IMR-90 (cell line): ENCODE results near the gene SMIM5. TPM values are rescaled to one million over a fixed set of nuclear protein-coding genes. Genes with fewer than 3 reads are reported as not detected.

Experiments used
- ATAC-seq: fragments of 200-7000 bp; cut with Tn5 transposase; 2 replicates; pipeline ENCODE4 v1.9.1; 2020; ENCODE audit warnings: low read depth, mild to moderate bottlenecking, moderate library complexity
- BruUV-seq: library from RNA; stranded (reverse); fragments of 400-500 nt; replicated peaks from 2 replicates; lab custom pipeline; 2021; lab: Mats Ljungman, UMichigan
- CTCF ChIA-PET: fragments of 300-600 bp; formaldehyde crosslinking; extraction: SDS; loops from one replicate; lab custom pipeline; 2021; ENCODE audit warnings: antibody characterized with exemption; lab: Yijun Ruan, JAX
- POLR2A ChIA-PET: fragments of 300-600 bp; sonication (Branson Sonifier 250); formaldehyde crosslinking; loops from one replicate; lab custom pipeline; 2022; ENCODE audit warnings: antibody characterized with exemption; ENCODE audit not compliant: unreplicated experiment; lab: Charles Lee
- DNase-seq: peaks from one replicate; pipeline ENCODE4 v3.0.0; 2013
- H2AFZ ChIP-seq: replicated peaks from 2 replicates; pipeline ENCODE3; 2013; ENCODE audit warnings: low read length, mild to moderate bottlenecking; ENCODE audit not compliant: poor library complexity
- H2AK5ac ChIP-seq: 2 replicates; pipeline ENCODE4 v1.6.1; 2013; ENCODE audit warnings: low read depth, low read length, inconsistent platforms
- H2AK9ac ChIP-seq: replicated peaks from 2 replicates; pipeline ENCODE3; 2013; ENCODE audit warnings: mild to moderate bottlenecking, low read depth, low read length, moderate library complexity; ENCODE audit not compliant: poor library complexity
- H2BK120ac ChIP-seq: 2 replicates; pipeline ENCODE4 v1.6.1; 2013; ENCODE audit warnings: low read depth, low read length, inconsistent platforms
- H2BK15ac ChIP-seq: 3 replicates; pipeline ENCODE4 v1.6.1; 2013; ENCODE audit warnings: low read depth, low read length, inconsistent platforms
- H2BK20ac ChIP-seq: 2 replicates; pipeline ENCODE4 v1.6.1; 2013; ENCODE audit warnings: low read depth, mild to moderate bottlenecking, inconsistent platforms, low read length, moderate library complexity
- H2BK5ac ChIP-seq: 2 replicates; pipeline ENCODE4 v1.6.1; 2013; ENCODE audit warnings: mild to moderate bottlenecking, low read depth, low read length, inconsistent platforms; ENCODE audit not compliant: poor library complexity, severe bottlenecking
- H3K14ac ChIP-seq: replicated peaks from 2 replicates; pipeline ENCODE4 v1.6.1; 2013; ENCODE audit warnings: low read depth, low read length, inconsistent platforms
- H3K18ac ChIP-seq: 2 replicates; pipeline ENCODE4 v1.6.1; 2013; ENCODE audit warnings: low read depth, low read length, control low read depth
- H3K23ac ChIP-seq: 2 replicates; pipeline ENCODE4 v1.6.1; 2013; ENCODE audit warnings: low read depth, low read length, inconsistent platforms
- H3K27ac ChIP-seq: 2 replicates; pipeline ENCODE4 v1.5.1; 2013; ENCODE audit warnings: mild to moderate bottlenecking, control low read depth, low read length; ENCODE audit not compliant: insufficient read depth
- H3K27me3 ChIP-seq: 2 replicates; pipeline ENCODE4 v1.6.1; 2013; ENCODE audit warnings: low read length; ENCODE audit not compliant: control insufficient read depth, insufficient read depth
- H3K36me3 ChIP-seq: 2 replicates; pipeline ENCODE4 v1.6.1; 2013; ENCODE audit warnings: low read length, mixed read lengths; ENCODE audit not compliant: control insufficient read depth, insufficient read depth
- H3K4ac ChIP-seq: 2 replicates; pipeline ENCODE4 v1.6.1; 2013; ENCODE audit warnings: low read depth, low read length, inconsistent platforms
- H3K4me1 ChIP-seq: 2 replicates; pipeline ENCODE4 v1.6.1; 2013; ENCODE audit warnings: low read length, mixed read lengths; ENCODE audit not compliant: control insufficient read depth, insufficient read depth
- H3K4me2 ChIP-seq: 2 replicates; pipeline ENCODE4 v1.6.1; 2013; ENCODE audit warnings: low read depth, mild to moderate bottlenecking, control low read depth, low read length, moderate library complexity
- H3K4me3 ChIP-seq: 2 replicates; pipeline ENCODE4 v1.5.1; 2013; ENCODE audit warnings: low read depth, mild to moderate bottlenecking, control low read depth, low read length, moderate library complexity; ENCODE audit not compliant: insufficient read depth
- H3K56ac ChIP-seq: 2 replicates; pipeline ENCODE4 v1.6.1; 2013; ENCODE audit warnings: low read length, inconsistent platforms; ENCODE audit not compliant: insufficient read depth; ENCODE audit errors: extremely low read depth
- H3K79me1 ChIP-seq, 2 experiments: 2 replicates each; pipeline ENCODE4 v1.6.1; 2013; ENCODE audit warnings: low read length in 2 of 2, inconsistent platforms in 1 of 2, low read depth in 1 of 2
- H3K9ac ChIP-seq: 2 replicates; pipeline ENCODE4 v1.6.1; 2013; ENCODE audit warnings: low read depth, low read length, control low read depth
- H3K9me1 ChIP-seq: 2 replicates; pipeline ENCODE4 v1.6.1; 2013; ENCODE audit warnings: low read length, inconsistent platforms; ENCODE audit not compliant: insufficient read depth
- H3K9me3 ChIP-seq: 2 replicates; pipeline ENCODE4 v1.6.1; 2013; ENCODE audit warnings: low read length; ENCODE audit not compliant: control insufficient read depth, insufficient read depth
- H4K20me1 ChIP-seq: 2 replicates; pipeline ENCODE4 v1.6.1; 2013; ENCODE audit warnings: low read length, inconsistent platforms; ENCODE audit not compliant: insufficient read depth
- H4K5ac ChIP-seq: 2 replicates; pipeline ENCODE4 v1.6.1; 2013; ENCODE audit warnings: mild to moderate bottlenecking, low read depth, low read length, control low read depth
- H4K8ac ChIP-seq, 2 experiments: 2 replicates each; pipeline ENCODE4 v1.6.1; 2013; ENCODE audit warnings: low read depth in 2 of 2, low read length in 2 of 2, control low read depth in 1 of 2, inconsistent platforms in 1 of 2
- H4K91ac ChIP-seq: 2 replicates; pipeline ENCODE4 v1.6.1; 2013; ENCODE audit warnings: low read depth, low read length, inconsistent platforms; ENCODE audit not compliant: insufficient read depth
- ELK1 ChIP-seq: fragments of 150-350 bp; IDR thresholded peaks from 2 replicates; pipeline ENCODE4 v1.6.1; 2016; ENCODE audit warnings: low read depth, mild to moderate bottlenecking, low read length, moderate library complexity, borderline replicate concordance
- MAFK ChIP-seq: IDR thresholded peaks from 2 replicates; pipeline ENCODE4 v1.6.1; 2012; ENCODE audit warnings: low read depth, low read length, improper control_type of control experiment
- WGBS, 2 experiments: methylation state at CpG; one replicate each; pipeline versions ENCODE4 v1.1.5 to v1.1.7; 2013; ENCODE audit warnings: missing lambda C conversion rate in 2 of 2; ENCODE audit not compliant: insufficient read length in 1 of 2; ENCODE audit errors: extremely low coverage in 2 of 2; 5-methylcytosine and 5-hydroxymethylcytosine counted together
- dilution Hi-C: fragments of 300-500 bp; cut with HindIII; formaldehyde crosslinking; loops from one replicate; pipeline ENCODE4 v1.14.3; 2018; ENCODE audit warnings: low sequenced_read_pairs; ENCODE audit not compliant: unreplicated experiment
- in situ Hi-C: fragments of 300-500 bp; cut with MboI; formaldehyde crosslinking; loops from 3 replicates; pipeline ENCODE4 v1.14.3; 2019; ENCODE audit warnings: low sequenced_read_pairs, inconsistent platforms, mixed read lengths
- intact Hi-C: fragments of 100-400 bp; cut with micrococcal nuclease; formaldehyde crosslinking; loops from 2 replicates; pipeline ENCODE4 v1.10.0; 2022
- polyA plus RNA-seq, 3 experiments: library from polyadenylated mRNA; depleted of rRNA; stranded (reverse); fragments of >200 nt; gene quantifications; 2 replicates each; pipeline ENCODE4 v1.2.3, GENCODE V29; 2012; ENCODE audit warnings: low replicate concordance in 1 of 3
- total RNA-seq: library from RNA; depleted of rRNA; stranded (reverse); fragments of >200 nt; gene quantifications from 2 replicates; pipeline ENCODE4 v1.2.3, GENCODE V29; 2012

Gene SMIM5
- total and polyA plus RNA-seq, 2 of the 4 experiments (the other 2 are of a cell fraction): not detected

DNA sequence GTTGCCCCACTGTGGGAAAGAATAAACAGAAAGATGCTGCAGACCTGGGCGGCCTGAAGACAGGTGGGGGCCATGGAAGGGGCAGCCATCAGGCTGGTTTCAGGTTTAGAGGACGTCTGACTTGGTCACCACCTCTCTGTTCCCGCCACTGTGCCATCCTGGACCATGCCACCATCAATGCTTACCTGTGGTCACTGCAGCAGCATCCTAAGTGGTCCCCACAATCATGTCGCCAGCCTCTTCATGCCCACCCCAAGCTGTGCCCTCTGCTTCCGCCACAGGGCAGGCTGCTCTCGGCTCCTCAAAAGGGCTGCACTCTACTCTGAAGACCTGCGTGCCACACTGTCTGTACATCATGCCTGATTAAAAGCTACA, 10.4 kb downstream of the SMIM5 start:
- no peak overlapping the region for H3K4me2 ChIP-seq
- H4K91ac ChIP-seq: no peak overlapping the region
- no peaks in the 10 kb centered on the region for H3K9me3 ChIP-seq
- no peaks in the 10 kb centered on the region; the same call in 1 of the 2 replicates for H4K20me1 ChIP-seq
- H3K9ac ChIP-seq: no peak overlapping the region
- no peak overlapping the region for H2BK15ac ChIP-seq
- POLR2A ChIA-PET: no interaction called here
- H2AK5ac ChIP-seq: no peak overlapping the region
- H3K23ac ChIP-seq: no peak overlapping the region
- ATAC-seq (no peak), DNase-seq (no peak)
- no peak overlapping the region for H2BK20ac ChIP-seq
- no peaks in the 10 kb centered on the region for H3K9me1 ChIP-seq
- peak overlapping the region; percentile 42 for H2AK9ac ChIP-seq
- H3K18ac ChIP-seq: no peak overlapping the region
- intact Hi-C loops (no loop called here), dilution Hi-C loops (no loop called here), in situ Hi-C loops (no loop called here)
- H3K27ac ChIP-seq: no peak overlapping the region
- H3K27me3 ChIP-seq: no peaks in the 10 kb centered on the region
- H3K4ac ChIP-seq: no peak overlapping the region
- H3K4me1 ChIP-seq: no peaks in the 10 kb centered on the region
- no peak overlapping the region for H2BK5ac ChIP-seq
- no peak overlapping the region for H4K5ac ChIP-seq
- WGBS, 2 experiments: 93% methylated on average over 3 of the region's 7 CpGs; no CpG with 5 or more reads in 1 of the 2 experiments
- no peak overlapping the region for H3K14ac ChIP-seq
- CTCF ChIA-PET: interaction anchor here (5.1 kb wide), 1 partner anchor 10 kb away, joined by 30 read pairs; the partner anchor contains the start of gene SMIM5
- no peaks in the 10 kb centered on the region; a peak in 1 of 4 replicates for H3K79me1 ChIP-seq
- no peak overlapping the region for H3K4me3 ChIP-seq
- H3K36me3 ChIP-seq: peaks cover 15% of the 10 kb centered on the region
- TF ChIP-seq MAFK: no peak
- no peak for TF ChIP-seq ELK1
- no peak overlapping the region for H2AFZ ChIP-seq
- H4K8ac ChIP-seq: no peak overlapping the region
- H2BK120ac ChIP-seq: no peak overlapping the region
- no peak overlapping the region for H3K56ac ChIP-seq
- BruUV-seq: no TSS peak
